ENCODE data around the gene ADK.

Gene ADK

GRCh38 chr10:74361678-74362077 lies 210.7 kb downstream of the ADK start:
- no peak for DNase-seq (ENCODE audit: low read depth)

- DNase-seq (ENCODE audit: low read depth), result no peak
These were observed 212.7 kb downstream of the ADK start for GRCh38 chr10:74363727-74364126.

DNA sequence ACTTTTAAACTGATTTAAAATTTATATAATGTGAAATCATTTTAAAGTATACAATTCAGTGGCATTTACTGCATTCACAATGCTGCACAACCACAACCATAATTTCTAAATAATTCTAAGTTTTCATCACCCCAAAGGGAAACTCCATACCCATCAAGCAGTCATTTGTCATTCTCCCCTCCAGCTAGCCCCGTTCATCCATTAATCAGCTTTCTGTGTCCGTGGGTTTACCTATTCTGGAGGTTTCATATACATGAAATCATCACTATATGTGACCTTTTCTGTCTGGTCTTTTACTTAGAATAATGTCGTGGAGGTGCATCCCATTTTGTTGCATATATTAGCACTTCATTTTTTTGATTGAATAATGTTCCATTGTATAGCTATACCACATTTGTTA lies 214.1 kb downstream of the ADK start:
- no peak for DNase-seq (ENCODE audit: low read depth)

GRCh38 chr10:74371696-74372095 lies 220.7 kb downstream of the ADK start:
- no peak for DNase-seq (ENCODE audit: low read depth)

DNA sequence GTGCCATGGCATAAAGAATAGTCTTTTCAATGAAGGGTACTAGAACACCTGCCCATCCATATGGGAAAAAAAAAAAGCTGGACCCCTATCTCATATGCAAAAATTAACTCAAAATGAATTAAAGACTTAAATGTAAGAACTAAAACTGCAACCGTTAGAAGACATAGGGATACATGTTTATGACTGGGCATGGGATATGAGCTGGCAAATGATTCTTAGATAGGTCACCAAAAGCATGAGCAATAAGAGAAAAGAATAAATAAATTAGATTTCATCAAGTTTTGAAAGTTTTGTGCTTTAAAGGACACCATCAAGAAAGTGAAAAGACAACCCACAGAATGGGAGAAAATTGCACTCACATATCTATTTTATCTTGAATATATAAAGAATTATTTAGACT lies 222.0 kb downstream of the ADK start:
- no peak for DNase-seq (ENCODE audit: low read depth)

DNA sequence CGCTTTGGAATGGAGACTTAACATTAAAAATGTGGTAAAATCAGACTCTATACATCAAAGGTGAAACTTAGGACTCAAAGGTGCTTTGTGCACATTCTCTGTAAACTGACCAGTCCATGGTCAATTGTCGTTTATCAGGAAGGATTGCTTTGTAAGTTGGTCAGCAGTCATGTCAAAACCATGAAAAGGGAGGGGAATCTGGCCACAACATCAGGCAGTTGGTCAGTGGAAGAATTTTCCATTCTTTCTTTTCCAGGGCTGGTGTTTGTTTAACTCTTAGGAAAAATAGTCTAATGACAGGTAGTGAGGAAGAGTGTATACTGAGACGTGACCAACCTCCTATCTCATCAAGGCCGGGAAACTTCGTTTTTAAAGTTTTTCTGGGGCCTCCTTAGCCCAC lies 226.5 kb downstream of the ADK start:
- no peak for DNase-seq (ENCODE audit: low read depth)

- DNase-seq (ENCODE audit: low read depth), result no peak
These were observed 228.5 kb downstream of the ADK start for GRCh38 chr10:74379474-74379873.

DNA sequence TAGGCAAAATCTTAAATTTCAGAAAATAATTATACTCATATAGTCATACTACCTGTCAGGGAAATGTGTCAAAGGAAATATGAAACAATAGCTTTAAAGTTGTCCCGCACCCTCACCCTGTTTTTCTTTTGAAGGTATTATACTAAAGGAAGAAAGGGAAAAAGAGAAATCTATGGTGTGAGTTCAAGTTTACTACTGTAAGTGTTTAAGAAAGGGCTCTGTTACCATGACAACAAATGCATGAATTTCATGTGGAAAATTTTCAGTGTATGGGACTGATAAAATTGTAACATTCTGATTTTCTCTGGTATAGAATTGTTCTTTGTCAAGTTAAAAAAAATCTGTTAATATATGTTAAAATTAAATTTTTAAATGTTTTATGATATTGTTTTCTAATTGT lies 229.8 kb downstream of the ADK start:
- DNase-seq (ENCODE audit: low read depth), result no peak

GRCh38 chr10:74381291-74381853 lies 230.4 kb downstream of the ADK start:
- no peak for DNase-seq (ENCODE audit: low read depth)

DNA sequence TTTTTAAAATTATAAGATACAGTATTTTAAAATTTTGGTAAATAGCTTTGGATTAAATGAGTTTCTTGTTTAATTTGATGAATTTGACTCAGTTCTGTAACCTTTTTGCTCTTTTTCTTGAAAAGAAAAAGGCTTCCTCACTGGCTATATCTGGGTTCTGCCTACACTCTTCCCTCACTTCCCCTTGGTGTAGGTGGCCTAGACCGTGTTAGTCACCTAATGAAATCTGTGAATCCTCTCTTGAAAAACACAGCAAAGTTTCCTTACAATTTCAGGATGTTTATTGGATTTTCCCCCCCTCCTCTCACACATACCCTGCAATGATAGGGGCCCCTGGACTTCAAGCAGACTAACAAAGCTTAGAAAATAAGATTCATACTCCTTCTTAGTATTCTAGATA lies 231.6 kb downstream of the ADK start:
- no peak for DNase-seq (ENCODE audit: low read depth)

DNA sequence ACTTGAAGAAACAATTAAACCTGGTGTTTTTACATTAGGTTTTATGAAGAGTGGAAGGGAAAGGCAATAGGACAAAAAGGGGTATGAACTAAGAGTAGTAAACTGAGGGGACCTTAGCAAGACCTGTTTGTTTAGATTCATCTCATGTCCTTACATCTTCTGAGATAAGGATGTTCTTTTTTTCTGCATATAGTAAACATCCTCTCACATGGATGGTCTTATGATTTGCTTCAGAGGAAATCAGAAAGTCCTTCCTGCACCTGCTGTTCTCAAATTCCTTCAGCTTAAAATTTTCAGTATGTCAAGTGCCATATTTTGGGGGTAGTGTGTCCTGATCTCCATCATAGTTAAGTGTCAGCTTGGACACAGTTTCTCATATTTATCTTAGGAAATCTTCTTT lies 232.6 kb downstream of the ADK start:
- no peak for DNase-seq (ENCODE audit: low read depth)

DNA sequence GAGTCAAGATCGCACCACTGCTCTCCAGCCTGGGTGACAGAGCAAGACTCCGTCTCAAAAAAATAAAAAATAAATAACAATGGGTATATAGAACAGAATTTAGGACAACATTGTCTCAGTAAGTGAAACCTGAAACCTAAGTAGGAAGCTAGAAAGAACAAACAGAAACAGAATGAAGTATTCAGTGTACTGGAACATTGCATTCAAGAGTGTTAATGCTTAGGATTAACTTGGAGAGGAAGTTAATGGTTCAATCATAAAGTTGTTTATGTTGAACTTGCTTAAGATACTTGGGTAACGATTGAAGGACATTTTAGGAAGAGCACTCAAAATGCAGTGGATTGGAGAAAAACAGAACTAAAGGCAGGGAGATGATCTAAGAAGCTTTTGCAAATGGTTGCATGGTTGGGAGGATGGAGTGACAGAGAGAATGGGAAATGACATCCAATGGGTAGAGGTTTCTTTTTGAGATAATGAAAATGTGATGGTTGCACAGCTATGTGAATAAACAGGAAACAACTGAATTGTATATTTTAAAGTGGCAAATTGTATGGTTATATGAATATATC lies 233.7 kb downstream of the ADK start:
- no peak for DNase-seq (ENCODE audit: low read depth)

DNA sequence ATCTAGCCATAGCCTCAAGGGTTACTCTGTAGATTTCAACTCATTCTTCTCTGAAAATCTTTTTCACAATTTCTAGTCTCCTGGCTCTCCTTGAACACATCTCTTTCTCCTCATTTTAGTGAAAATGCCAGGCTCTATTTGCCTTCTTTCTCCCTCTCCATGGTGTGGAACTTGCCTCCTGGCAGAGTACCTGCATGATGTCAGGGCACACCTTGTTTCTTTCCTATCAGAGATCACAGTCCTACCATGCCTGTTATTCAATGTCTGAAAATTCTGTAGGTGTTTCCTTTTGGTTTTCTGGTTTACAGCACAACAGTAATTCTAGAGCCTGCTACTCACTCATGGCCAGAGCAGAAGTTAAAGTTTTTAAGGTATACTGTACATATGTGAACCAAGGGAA lies 237.8 kb downstream of the ADK start:
- no peak for DNase-seq (ENCODE audit: low read depth)

DNA sequence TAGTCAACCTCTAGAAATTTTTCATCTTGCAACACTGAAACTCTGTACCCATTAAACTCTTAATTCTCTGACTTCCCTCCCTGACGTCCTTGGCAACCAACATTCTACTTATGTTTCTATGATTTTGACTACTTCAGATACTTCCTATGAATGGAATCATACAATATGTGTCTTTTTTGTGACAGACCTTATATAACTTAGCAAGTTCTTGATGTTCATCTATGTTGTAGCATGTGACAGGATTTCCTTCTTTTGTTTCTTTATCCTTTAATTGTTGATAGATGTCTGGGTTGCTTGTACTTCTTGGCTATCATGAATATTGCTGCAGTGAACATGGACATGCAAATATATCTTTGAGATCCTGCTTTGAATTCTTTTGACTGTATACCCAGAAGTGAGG lies 240.8 kb downstream of the ADK start:
- no peak for DNase-seq (ENCODE audit: low read depth)

GRCh38 chr10:74394416-74394969 lies 243.5 kb downstream of the ADK start:
- DNase-seq (ENCODE audit: low read depth), result no peak

DNA sequence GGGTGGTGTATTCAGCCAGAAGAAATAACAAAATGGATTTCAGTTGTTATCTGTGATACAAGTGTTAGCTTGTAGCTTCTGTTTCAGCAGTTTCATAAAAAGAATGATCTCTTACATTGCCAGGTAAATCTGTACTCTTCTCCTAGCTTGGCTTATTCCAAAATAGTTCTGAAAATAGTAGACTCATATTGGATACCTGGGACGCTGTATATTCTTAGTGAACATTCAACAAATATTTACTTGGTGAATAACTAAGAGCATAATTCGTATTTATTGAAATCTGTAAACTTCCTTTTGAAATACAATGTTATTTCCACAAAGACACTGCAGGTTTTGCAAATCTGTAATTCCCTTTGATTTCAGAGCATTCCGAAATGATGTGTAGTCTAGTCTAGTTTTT lies 249.2 kb downstream of the ADK start:
- no peak for DNase-seq (ENCODE audit: low read depth)

DNA sequence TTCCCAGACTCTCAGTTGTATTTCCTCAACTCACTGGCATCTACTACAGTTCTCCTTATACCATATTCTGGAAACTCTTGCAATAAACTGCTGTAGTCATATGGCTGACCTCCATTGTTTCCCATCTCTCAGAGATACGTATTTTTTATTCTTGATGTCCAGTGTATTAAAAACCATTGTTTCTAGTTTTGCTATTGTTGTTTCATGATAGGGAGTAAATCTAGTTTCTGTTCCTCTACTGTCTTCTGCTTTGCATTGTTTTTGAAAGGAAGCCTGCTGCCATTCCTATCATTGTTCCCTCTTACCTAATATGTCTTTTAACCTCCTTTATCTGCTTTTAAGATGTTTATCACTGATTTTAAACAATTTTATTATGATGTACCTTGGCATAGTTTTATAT lies 255.0 kb downstream of the ADK start:
- DNase-seq (ENCODE audit: low read depth), result no peak

DNA sequence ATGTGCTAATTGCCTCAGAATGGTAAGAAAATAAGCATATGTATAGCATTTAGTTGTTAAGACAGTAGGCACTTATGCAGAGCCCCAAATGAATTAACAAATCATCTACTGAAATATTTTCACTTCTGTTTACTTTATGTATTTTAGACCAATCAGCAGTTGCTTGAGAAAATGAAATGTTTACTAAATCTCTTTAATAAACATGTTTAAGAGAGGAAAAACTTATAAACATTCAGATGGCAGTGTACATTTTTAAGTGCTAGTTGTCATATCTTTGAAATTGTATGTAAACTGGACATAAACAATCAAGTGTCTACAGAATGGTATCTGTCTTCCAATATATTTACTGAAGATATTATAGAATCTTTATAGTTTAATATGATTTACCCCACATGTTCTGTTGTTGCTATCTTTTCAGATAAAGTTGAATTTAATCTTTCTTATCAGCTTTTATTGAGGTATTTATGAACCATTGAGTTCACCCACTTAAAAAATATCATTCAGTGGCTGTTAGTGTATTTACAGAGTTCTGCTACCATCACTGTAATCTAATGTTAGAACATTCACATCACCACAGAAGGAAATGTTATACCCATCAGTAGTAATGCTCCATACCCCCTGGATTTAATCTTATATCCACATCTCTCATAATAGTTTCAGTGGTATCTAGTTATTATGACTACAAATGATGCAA lies 264.3 kb downstream of the ADK start:
- no peak for DNase-seq (ENCODE audit: low read depth)

DNA sequence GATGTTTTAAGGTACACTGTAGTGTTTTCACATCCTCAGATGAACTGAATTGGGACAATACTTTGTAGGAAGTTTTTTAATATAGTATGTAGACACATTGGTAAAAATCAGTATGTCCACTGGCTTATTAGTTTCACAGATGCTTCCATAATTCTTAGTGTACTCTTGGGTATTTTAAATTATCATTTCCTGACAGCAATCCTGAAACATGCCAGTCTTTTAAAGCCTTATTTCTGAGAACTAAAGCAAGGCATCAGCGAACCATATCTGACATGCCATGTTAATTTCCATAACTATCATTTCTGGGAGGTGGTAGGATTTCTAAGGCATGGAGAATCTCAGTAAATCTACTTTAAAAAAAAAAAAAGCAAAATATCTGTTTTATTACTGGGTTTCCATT lies 266.4 kb downstream of the ADK start:
- DNase-seq (ENCODE audit: low read depth), result no peak

DNA sequence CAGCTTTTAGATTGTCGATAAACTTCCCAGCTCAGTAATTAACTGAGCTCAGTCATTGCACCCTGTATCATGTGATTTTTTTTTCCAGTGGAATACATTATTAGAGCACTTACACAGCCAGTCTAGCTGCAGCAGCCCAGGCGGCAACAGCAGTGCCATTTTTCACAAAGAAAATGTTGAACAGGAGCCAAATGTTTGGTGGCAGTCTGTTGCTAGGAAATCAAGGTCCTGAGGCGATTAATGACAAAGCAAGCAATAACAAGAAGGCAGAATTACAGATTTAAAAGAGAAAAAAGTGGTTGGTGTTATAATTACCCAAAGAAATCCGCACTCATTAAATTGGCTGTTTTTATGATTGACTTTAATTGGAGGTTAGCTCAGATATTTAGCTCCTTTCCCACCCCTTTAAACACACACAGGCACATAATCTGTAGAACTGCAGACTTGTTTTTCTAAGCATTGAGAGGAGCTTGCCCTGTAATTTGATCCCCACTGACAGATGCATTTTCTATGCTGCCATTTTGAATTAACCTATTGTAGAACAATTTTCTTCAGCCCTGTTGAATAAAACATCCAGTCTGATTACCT lies 267.4 kb downstream of the ADK start:
- no peak for DNase-seq (ENCODE audit: low read depth)

- no peak for DNase-seq (ENCODE audit: low read depth)
These were observed 268.5 kb downstream of the ADK start for GRCh38 chr10:74419491-74419951.

DNA sequence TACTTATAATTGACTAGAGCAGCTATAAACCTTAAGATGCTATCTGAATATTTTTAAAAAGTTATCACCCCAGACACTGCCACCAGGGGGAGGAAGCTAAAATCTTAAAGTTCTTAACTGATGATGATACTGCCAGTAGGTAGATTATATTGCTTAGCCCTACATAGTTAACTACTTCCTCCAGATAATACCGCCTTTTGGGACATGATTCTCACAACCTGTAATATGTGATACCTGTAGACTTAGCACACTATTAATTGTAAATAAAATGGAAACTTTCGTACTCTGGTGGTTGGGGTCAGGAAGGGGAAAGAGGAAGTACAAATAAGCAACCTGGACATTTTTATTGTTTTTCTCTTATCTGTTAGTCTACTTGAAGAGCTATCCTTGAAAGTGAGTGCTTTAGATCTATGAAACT lies 268.9 kb downstream of the ADK start:
- no peak for DNase-seq (ENCODE audit: low read depth)

- DNase-seq (ENCODE audit: low read depth), result no peak
These were observed 273.5 kb downstream of the ADK start for GRCh38 chr10:74424565-74424964.
